HG02678 (cell line): ENCODE data around the gene IL4.
"Not testable (repeated sequence)": the region's sequence is repeated elsewhere in the genome, so short reads cannot be mapped to it uniquely, and the experiment has no call there.

ENCODE experiments used
- ATAC-seq: cut with Tn5 transposase; IDR thresholded peaks from one replicate; pipeline ENCODE4 v1.9.1; 2021; ENCODE audit warnings: mild to moderate bottlenecking, moderate library complexity; ENCODE audit not compliant: unreplicated experiment

Gene IL4

DNA sequence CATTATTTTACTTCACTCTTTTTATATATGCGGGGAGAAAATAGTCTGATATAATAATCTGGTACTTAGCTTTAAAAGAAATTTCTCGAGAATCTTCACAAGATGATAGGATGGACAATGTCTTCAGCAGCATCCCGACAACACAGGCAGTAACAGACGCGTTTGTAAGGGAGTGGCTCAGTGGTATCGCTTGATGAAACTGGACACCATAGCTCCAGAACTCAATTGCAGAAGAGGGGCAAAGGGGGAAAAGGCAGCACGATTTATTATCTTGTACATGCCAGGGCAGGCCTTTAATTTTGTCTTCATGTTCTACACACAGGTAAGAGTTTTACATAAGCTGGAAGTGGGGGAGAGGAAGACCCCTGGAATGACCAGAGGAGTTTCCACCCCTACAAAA lies 15.7 kb downstream of the IL4 start:
- no peak for ATAC-seq

DNA sequence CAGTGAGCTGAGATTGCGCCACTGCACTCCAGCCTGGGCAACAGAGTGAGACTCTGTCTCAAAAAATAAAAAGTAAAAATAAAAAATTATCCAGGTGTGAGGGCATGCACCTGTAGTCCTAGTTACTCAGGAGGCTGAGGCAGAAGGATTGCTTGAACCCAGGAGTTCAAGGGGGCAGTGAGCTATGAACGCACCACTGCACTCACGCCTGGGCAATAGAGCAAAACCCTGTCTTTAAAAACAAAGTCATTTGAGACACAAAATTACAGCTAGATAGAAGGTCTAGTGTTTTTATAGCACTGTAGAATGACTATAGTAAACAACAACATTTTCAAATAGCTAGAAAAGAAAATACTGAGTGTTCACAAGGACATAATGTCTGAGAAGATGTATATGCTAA lies 16.4 kb downstream of the IL4 start:
- no peak for ATAC-seq

DNA sequence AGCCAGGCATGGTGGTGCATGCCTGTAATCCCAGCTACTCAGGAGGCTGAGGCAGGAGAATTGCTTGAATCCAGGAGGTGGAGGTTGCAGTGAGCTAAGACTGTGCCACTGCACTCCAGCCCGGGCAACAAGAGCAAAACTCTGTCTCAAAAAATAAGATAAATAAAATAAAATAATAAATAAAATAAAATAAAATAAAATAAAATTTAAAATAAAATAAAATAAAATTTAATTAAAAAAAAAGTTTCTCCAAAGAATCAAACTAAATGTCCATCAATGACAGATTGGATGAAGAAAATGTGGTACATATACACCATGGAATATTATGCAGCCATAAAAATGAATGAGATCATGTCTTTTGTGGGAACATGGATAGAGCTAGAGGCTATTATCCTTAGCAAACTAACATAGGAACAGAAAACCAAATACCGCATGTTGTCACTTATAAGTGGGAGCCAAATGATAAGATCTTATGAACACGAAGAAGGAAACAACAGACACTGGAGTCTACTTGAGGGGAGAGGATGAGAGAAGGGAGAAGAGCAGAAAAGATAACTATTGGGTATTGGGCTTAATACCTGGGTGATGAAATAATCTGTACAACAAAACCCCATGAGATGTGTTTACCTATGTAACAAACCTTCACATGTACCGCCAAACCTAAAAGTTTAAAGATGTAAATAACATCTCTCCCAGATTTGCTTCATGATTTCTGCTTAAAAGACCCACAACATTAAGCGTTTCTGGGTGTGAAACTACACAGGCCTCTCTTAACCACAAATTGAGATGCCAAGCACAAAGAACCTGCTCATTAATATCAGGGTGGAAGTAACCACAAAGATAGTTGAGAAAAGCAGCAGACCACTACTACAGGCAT lies 18.2 kb downstream of the IL4 start:
- not testable (repeated sequence) for ATAC-seq

DNA sequence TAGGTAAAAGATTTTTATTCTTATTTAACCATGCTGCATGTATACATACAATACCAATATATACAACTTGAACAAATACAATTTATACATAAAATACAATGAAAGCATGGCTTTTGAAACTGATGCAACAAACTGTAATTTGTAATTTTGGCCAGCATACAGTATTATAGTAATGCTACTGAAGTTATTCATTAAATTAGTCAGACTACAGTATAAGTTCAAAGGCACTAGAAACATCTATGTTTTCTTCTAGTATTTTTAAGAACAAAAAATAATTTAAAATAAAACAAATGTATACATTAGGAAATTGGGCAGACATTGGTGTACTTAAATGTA lies 18.8 kb downstream of the IL4 start:
- no peak for ATAC-seq

DNA sequence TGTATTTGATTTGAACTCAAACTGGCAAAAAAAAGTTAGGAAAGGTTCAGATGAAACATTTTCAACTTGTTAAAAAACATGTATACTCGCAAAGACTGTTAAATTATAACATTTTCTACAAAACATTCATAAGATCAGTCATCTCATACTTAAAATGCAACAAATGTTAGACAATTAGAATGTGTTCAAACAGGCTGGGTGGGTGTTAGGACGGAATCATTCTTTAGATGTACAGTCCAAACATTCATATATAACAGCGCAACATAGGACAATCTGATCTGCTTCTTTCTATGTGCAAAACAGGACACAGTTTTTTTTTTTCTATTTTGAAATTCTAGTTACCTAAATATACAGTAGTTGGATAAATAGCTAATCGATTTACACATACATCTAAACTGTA lies 22.2 kb downstream of the IL4 start:
- no peak for ATAC-seq

DNA sequence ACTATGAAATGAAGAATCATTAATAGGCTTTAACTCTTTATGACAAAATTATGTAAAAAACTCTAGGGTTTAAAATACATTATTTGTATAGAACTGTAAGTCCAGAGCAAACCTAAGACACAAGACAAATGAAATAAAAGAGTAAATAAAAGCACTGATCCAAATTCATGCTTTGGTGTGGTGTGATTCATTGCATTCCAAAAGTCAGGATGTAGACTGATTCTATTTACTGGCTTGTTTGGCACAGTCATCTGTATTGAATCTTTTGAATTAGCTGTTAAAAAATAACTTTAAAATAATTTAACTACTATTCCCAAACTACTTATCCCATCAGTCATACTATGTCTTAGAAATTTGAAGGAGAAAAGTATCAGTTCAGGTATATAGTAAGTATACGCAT lies 31.1 kb downstream of the IL4 start:
- no peak for ATAC-seq

DNA sequence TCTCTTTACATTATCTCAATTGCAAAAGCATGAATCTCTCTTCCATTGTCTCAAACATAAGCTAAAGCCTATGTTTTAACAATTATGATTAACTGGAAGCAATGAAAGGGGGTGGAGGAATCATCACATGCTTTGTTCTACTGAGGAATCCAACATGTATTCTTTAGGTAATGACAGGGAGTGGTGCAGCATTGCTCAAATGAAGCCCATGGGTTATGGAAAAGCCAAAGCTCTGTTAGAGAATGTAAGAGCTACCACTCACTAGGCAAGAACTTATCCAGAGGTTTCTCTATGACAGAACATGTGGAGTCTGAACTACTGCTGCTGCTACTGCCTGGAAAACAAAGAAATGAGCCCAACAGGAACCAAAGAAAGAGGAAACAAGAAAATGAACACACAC lies 34.9 kb downstream of the IL4 start:
- ATAC-seq: no peak

DNA sequence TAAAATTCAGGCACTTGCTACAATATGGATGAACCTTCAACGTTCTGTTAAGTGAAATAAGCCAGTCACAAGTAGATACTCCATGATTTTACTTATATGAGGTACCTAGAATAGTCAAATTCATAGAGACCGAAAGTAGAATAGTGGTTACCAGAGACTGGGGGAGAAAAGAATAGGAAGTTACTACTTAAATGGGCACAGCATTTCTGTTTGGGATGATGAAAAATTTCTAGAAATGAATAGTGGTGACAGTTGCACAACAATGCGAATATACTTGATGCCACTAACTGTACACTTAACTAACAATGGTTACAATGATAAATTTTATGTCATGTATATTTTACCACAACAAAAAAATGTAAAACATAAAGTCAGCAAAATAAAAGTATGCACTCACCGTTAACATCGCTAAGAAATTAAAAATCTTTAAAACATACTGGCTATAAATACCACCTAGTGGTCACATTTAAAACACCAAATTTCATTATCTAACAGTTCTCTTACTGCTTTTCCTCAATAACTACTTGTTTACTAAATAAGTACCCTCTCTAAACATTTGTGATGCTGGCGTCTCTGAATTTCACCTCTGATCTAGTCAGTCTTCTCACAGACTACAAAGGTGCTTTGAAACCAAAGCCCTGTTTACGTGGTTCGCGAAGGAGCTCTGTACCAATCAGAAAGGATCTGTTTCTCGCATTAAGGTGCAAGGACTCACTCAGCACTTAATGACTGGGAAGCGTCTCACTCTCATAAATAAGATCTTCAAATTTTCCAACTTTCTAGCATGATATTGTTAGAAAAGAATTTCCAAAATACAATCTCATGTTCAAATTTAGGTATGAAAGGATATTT lies 40.9 kb downstream of the IL4 start:
- ATAC-seq: no peak

DNA sequence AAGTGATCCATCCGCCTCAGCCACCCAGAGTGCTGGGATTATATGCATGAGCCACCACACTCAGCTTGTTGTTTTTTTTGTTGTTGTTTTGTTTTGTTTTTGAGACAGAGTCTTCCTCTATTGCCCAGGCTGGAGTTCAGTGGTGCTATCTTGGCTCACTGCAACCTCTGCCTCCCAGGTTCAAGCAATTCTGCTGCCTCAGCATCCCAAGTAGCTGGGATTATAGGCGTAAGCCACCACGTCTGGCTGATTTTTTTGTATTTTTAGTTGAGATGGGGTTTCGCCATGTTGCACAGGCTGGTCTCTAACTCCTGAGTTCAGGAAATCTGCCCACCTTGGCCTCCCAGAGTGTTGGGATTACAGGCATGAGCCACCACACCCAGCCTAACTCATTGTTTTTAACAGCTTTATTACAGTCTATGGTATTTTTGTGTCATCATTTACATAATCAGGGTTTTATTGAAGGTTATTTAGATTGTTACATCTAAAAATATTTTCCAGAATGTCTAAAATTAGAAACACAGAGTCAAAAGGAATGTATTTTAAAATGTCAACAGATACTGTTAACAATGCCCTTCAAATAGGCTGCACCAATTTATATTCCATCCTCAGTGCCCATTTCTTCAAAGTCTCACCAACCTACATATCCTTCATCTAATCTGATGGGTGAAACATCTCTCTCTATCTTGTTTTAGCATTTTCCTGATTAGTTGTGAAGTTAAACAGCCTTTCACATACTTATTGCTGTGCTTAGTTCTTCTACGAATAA lies 44.9 kb downstream of the IL4 start:
- ATAC-seq: no peak

DNA sequence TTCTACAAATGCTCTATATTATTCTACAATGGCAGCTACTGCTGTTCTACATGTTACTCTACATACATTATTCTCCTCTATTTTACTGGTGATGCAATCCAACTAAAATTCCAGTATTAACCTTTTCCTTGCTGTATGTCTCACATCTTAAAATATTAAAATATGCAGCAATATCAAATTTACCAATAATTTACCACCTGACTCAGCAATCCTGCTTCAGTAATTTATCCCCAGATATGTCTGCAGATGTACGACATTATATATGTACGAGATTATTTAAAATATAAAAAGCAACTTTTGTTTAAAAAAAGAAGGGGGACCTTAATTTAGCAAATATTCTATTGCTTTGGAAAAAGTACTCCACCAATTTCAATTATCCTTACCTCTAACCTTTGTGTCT lies 52.0 kb downstream of the IL4 start:
- no peak for ATAC-seq

DNA sequence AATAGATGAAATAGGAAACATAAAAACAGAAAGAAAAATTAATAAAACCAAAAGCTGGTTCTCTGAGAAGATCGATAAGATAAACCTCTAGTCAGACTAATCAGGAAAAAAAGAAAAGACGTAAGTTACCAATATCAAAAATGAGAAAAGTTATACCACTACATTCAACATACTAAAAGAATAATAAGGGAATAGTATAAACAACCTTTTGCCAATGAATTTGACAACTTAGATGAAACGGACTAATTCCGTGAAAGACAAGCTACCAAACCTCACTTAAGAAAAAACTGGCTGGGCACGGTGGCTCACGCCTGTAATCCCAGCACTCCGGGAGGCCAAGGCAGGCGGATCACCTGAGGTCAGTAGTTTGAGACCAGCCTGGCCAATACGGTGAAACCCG lies 56.1 kb downstream of the IL4 start:
- ATAC-seq: no peak
